HG03103 (cell line): ENCODE data around the gene PTPRQ.
A peak's percentile ranks its signal among the peaks of the same experiment; 100 is the strongest.

Source experiments
- ATAC-seq: cut with Tn5 transposase; IDR thresholded peaks from one replicate; pipeline ENCODE4 v1.9.1; 2021; ENCODE audit warnings: low read depth; ENCODE audit not compliant: unreplicated experiment

The PTPRQ gene, protein sequence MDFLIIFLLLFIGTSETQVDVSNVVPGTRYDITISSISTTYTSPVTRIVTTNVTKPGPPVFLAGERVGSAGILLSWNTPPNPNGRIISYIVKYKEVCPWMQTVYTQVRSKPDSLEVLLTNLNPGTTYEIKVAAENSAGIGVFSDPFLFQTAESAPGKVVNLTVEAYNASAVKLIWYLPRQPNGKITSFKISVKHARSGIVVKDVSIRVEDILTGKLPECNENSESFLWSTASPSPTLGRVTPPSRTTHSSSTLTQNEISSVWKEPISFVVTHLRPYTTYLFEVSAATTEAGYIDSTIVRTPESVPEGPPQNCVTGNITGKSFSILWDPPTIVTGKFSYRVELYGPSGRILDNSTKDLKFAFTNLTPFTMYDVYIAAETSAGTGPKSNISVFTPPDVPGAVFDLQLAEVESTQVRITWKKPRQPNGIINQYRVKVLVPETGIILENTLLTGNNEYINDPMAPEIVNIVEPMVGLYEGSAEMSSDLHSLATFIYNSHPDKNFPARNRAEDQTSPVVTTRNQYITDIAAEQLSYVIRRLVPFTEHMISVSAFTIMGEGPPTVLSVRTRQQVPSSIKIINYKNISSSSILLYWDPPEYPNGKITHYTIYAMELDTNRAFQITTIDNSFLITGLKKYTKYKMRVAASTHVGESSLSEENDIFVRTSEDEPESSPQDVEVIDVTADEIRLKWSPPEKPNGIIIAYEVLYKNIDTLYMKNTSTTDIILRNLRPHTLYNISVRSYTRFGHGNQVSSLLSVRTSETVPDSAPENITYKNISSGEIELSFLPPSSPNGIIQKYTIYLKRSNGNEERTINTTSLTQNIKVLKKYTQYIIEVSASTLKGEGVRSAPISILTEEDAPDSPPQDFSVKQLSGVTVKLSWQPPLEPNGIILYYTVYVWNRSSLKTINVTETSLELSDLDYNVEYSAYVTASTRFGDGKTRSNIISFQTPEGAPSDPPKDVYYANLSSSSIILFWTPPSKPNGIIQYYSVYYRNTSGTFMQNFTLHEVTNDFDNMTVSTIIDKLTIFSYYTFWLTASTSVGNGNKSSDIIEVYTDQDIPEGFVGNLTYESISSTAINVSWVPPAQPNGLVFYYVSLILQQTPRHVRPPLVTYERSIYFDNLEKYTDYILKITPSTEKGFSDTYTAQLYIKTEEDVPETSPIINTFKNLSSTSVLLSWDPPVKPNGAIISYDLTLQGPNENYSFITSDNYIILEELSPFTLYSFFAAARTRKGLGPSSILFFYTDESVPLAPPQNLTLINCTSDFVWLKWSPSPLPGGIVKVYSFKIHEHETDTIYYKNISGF (N-terminal part only)

DNA sequence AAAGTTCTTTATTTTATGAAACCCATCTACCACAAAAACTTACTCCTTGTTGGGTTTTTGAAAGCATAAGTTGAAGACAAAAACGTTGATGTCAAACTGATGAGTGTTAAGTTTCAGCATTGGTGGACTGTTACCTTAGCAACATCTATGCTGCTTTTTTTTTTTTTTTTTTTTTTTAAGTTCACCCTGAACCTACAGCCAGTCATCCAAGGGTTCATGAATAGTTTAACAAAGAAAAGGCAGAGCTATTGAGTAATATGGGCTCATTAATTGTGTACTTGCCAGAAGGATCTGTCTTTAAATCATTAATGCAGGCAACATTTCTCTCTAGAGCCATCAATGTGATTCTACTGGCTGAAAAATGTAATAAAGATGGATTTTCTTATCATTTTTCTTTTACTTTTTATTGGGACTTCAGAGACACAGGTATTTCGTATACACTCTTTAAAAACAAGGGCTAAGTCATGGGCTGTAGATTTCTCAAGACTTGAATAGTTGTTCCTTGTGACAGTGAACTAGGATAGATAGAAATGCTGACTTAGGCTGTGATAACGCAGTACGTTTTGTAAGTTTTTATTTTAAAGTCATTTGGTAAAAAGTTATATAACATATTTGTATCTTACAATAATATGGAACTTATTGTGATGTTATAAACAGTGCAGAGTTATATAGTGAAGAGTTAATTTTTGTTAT is at the start of gene PTPRQ:
PTPRQ (plus strand) TSS at position 262 of the 693 bp plus-strand sequence; CDS start at position 373, 111 bp downstream.
- ATAC-seq = no peak

DNA sequence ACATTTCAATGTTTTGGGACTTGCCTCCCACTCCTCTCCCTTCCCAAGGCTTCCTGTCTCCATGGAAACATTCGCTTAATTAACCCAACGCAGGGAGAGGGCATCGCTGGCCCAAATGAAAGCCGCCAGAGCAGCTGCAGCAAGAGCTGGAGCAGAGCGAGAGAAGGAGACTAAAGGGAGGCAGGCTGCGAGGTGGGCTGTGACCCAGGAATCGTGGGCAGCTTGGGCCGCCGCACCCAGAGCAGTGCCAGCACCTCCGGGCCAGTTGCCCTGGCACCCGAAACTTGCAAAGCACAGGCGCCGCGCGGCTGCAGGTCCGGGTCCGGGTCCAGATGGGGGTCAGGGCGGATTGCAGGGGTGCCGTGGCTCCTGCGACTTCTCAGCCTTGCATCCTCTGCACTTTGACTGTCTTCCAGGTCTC is 43.5 kb upstream of the PTPRQ start:
- ATAC-seq = no peak

DNA sequence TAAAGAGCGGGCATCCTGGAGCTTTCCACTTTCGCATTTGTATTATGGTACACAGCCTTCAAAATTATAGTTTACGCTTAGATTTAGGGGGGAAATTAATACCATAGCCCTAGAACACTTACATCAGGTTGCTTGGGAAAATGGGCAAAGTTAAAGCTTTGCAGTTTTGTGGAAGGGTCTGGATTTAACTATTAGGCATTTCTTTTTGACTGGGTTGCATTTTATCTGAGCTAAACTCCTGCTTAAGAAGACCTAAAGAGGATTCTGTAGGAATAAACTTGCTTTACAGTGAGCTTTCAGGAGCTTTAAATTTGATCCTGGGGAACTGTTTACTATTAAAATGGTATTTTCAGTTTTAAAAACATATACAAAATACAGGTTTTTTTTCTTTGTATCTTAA is 42.8 kb upstream of the PTPRQ start:
- no peak for ATAC-seq

DNA sequence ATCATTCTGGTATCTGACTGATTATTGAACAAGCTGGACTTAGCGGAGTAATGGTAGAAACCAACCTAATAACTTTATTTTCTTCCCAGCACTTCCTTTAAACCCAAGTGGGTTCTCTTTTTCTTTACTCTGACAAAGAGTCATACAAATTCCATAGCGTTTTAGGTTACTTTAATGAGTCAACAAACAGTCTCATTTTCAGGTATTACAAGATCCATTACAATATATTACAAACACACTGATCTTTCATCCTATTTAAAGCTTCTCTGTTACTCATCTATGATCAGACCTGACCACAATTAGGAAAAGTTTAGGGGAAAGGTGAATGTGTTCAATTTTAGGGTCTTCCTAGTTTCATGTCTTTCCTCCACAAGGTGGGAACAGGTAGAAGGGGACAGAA is 39.4 kb upstream of the PTPRQ start:
- no peak for ATAC-seq

DNA sequence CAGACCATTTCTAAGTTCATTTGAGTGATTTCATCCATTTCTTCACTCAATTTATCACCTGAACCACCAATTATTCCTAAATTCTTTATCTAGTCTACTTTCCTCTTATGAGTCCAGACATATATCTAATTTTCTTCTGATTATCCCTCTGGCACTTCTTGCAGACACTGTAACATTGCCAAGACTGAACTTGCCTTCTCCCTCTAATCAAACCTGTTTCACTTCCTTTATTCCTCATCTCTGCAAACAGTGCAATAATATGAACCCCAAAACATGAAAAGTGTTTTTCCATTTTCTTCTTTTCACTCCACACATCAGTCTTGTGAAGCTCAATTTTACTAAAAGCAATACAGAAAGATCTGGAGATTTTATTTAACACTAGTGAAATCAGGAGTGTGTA is 37.8 kb upstream of the PTPRQ start:
- no peak for ATAC-seq

DNA sequence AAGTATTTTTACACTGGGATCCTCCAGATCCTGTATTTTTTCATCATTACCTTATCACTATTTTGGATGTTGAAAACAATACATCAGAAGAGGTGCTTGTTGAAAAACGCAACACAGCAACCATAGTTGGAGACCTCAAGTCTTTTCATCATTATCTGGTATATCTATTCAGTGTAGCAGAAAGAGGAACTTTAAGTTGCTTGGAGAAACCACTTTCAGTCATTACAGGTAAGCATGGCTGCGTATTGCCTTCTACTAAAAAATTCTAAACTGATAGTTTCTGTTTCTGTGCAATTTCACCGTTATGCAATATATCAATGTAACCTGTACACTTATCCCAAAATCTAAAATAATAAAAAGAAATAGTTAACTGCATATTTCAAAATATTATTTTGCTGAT is 32.2 kb upstream of the PTPRQ start:
- ATAC-seq = peak; percentile 43

DNA sequence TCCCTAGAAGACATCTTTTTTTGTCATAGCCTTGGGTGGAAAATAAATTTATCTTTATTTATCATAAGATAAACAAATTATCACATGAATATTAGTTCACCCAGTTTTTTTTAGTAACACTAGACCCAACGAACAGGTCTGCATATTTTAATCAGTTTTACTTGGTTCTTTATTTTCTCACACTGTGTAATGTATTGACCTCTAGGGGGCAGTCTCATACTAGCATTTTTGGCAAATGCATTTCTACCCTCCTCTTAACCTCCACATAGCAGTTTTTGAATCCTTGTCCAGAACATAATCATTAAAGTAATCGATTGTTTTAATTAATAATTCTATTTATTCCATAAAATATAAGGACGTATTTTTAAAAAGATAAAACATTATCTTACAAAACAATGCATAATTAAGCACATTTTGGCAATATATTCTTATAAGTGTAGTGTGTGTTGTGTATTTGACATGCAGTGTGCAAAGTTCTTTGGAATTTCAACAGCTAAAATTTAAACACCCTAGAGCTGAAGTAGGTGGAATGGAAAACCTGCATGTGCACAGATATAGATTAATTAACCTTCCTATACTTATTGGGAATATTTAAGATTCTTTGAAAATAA is 31.6 kb upstream of the PTPRQ start:
- ATAC-seq = peak; percentile 80

DNA sequence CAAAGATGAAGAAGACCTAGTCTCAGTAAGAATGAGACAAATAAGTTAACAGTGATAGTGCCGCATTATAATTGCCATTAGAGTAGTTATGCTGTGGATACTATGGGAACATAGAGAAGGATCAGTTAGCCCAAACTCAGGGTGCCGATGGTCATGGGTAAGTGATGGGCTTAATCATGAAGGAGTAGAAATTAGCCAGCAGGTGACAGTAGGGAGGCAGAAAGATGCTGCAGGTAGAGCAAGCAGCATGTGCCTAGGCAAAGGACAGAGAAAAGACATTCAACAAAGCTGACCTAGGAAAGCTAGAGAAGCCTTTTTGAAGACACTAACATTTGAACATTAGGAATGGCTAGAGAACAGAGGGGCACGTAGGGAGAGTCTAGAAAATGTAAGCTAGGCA is 30.6 kb upstream of the PTPRQ start:
- ATAC-seq = no peak

DNA sequence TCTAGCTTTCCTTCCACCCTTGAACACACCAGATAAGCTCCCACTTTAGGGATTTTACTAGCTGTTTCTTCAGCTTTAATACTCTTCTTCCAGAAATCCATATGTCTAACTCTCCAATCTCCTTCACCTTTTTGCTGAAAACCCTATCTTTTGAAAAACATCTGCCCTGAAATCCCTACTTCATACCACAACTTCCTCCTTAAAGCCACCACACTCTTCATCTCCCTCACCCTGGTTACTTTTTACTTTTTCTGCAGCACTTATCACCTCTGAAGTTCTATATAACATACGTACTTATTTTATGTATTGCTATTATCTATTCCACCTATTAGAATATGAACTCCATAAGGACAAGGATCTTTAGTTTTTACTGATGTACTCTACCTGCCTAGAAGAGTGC is 28.6 kb upstream of the PTPRQ start:
- ATAC-seq = no peak

DNA sequence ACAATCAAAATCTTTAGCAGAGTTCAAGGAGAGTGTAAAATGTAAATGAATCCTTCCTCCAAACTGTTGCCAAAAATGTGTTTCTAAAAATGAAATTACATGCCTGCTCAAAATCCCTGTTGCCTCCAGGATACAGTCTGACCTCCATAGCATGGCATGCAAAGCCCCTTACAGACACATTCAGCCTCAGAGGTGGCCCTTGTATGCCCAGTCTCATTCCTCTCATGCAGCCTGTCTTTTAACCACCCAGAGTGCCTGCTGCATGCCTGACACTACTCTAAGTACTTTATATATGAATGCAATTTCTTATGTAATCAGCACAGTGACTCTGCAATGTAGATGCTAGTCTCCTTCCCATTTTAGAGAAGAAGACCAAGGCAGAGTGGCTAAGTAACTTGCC is 24.4 kb upstream of the PTPRQ start:
- no peak for ATAC-seq

DNA sequence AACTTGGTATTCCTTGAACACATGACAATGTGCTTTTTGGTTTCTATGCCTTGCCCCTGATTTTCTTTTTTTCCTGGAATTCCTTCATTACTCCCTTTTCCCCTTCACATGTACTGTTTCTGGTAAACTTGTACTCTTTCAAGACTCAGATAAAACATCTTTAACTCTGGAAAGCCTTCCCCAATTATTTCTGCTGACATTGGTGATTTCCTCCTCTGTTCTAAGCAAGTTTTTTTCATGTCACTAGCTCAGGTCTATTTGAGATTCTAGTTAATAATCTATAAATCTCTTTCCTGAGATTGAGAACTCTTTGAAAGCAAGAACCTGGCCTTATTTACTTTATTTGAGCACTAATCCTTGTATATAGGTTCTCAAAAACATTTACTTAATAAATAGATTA is 24.0 kb upstream of the PTPRQ start:
- ATAC-seq = no peak

DNA sequence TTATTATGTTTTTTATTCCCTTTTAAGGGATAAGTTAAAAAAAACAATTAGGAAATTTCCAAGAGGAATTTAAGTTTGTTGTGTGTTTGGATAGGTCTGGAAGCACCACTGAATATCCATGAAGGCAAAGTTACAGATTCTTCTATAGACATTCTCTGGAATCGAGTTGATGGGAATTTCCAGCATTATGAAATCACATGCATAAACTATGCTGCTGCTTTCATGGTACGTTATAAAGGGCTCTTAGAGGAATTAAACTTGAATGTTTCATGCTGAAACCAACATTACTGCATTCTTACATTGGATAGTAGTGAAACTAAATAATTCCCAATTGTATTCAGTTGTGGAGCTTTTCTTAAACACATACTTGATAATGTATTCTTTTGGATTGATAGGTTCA is 21.5 kb upstream of the PTPRQ start:
- ATAC-seq = no peak

DNA sequence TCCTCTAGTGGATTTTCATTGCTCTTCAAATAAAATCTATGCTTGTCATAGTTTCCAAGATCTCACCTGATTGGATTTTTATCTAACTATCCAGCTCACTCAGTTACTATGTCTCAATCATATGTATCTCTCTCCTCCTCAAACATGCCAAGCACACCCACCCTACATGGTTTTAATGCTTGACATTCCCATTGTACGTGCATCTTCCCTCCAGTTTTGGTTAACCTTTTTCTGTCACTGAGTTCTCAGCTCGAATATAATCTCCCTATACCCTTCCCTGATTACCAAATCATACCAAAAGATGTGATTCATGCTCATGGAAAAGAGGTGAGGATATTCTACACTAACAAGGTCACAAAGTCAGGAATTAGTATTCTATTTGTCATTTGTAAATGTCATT is 12.0 kb upstream of the PTPRQ start:
- no peak for ATAC-seq

DNA sequence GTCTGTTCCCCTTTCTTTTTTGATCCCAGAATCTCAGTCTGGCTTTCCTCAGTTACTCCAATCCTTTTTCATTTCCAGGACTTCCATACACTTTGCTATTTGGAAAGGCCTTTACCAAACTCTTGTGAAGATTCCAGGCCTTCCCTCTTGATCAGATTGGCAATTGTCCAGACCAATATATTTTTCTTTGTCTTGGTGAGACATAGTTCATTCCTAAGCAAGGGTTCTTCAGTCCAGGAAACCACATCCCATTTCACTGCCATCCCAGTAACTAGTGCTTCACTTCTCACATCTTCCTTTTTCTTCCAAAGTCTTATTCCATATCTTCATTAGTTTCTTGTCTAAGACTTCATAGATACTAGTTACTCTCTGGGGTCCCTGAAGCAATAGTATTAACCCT is 2.1 kb upstream of the PTPRQ start:
- no peak for ATAC-seq

DNA sequence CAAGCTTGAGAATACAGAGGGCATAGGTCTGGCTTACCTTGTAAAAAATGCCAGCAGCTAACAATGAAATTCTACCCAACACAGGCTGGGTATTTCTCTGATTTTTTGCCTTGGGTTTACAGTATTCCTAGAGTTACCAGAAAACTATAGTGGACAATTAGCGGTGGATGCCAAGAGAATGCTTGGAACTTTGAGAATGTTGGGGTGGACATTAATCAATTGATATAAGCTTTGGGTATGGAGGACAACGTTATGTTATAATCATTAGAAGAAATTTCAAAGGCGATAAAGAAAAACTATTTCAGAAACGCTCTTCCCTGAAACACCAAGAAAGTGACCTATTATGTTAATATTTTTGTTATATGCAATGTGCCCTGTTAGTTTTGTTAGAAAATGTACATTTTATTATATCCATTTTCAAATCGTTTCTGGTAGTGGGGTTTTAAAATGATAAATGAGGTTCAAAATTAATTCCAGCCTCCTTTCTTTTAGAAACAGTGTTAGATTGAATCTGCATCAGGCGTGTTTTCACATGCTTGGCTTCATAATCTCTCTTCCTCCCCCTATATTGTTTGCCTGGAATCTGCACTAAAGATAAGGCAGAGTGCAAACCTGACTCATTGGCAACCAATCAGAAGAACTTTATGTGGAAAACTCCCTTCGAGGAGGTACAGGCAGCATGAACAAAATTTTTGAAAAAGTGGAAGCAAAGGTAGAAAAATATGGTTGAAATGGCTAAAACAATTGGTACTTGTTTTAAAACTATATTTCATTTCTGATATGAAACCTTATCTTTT is 1.4 kb upstream of the PTPRQ start:
- no peak for ATAC-seq

DNA sequence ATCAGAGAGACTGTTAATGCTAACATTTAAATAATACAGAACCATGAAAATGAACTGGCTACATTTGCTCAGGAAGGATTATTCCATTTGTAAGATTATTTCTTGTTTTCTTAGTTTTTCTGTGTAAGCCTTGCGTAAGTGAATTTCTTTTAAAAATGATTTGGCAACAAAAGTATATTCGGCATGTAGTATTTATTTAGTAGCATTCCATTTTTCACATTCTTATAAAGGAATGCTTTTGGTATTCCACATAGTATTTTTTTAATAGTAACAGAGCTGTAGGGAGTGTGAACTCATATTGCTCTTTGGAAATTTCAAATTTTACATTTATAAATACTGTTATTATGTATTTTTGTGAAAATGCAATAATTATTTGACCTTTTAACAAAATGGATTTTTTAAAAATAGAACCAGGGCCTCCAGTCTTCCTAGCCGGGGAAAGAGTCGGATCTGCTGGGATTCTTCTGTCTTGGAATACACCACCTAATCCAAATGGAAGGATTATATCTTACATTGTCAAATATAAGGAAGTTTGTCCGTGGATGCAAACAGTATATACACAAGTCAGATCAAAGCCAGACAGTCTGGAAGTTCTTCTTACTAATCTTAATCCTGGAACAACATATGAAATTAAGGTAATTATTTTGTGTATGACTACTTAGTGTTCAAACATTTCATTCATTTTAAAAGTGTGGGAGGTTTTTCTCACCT is 1.2 kb downstream of the PTPRQ start:
- ATAC-seq = no peak

DNA sequence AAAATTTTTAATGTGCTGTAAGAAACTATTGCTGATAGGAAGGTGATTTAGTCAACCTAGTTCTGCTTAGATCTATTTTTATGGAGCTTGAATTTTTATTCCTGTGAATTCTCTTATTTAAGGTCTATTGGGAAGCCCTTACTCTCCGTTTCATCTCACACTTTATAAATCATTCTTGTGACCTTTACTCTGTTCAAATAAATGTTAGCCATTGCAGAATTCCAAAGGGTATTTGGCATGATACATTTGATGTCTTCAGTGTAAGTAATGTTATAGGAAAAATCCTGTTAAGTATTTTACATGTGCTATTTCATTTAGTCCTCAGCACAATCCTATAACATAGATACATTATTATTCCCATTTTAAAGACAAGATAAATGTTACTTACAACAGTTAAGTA is 12.5 kb downstream of the PTPRQ start:
- no peak for ATAC-seq

DNA sequence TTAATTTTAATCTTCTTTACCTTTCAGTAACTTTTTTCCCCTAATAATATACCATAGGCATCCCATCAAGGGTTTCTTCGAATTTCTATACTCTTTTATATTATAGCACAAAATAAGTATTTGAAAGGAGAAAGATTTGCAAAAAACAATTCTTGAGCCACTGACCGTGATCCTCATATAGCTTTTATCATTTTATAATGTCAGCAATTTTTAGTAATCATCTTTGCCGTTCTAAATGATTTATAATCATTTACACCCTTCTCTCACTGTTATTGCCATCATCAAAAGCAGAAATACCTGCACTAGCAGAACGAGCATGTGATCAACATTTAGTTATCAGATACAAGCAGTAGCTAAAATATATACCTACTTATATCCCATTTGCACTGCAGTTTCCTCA is 16.9 kb downstream of the PTPRQ start:
- ATAC-seq = no peak
